ENCODE data around the gene NCKAP5. TPM values are rescaled to one million over a fixed set of nuclear protein-coding genes. Genes with fewer than 3 reads are reported as not detected.

Gene NCKAP5
- total RNA-seq, 1 experiment from 2014 or later: not detected

- Histone ChIP-seq H2AFZ (no peak overlapping the region), H3K36me3 (ENCODE audit: low read depth) (no peaks in the 10 kb centered on the region), H3K79me2 (ENCODE audit: low read depth) (no peaks in the 10 kb centered on the region), H3F3A (ENCODE audit: insufficient read depth, low read depth) (no peaks in the 10 kb centered on the region), H3K4me1 (replicated peaks; ENCODE audit: insufficient read depth) (no peaks in the 10 kb centered on the region), H3K27me3 (ENCODE audit: insufficient read depth, low read depth) (peaks cover 87% of the 10 kb centered on the region), H3K4me3 (no peak overlapping the region), H4K20me1 (ENCODE audit: insufficient read depth) (no peaks in the 10 kb centered on the region), H3K9me2 (ENCODE audit: insufficient read depth) (no peaks in the 10 kb centered on the region), H3K27ac (no peak overlapping the region), H3K9me3 (ENCODE audit: insufficient read depth, low read depth) (no peaks in the 10 kb centered on the region), H3K4me2 (no peak overlapping the region)
- TF ChIP-seq, protein P1, sequence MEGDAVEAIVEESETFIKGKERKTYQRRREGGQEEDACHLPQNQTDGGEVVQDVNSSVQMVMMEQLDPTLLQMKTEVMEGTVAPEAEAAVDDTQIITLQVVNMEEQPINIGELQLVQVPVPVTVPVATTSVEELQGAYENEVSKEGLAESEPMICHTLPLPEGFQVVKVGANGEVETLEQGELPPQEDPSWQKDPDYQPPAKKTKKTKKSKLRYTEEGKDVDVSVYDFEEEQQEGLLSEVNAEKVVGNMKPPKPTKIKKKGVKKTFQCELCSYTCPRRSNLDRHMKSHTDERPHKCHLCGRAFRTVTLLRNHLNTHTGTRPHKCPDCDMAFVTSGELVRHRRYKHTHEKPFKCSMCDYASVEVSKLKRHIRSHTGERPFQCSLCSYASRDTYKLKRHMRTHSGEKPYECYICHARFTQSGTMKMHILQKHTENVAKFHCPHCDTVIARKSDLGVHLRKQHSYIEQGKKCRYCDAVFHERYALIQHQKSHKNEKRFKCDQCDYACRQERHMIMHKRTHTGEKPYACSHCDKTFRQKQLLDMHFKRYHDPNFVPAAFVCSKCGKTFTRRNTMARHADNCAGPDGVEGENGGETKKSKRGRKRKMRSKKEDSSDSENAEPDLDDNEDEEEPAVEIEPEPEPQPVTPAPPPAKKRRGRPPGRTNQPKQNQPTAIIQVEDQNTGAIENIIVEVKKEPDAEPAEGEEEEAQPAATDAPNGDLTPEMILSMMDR (conservative IDR thresholded peaks at IDR 0.05): no peak
- TF ChIP-seq EZH2 (IDR thresholded peaks at IDR 0.05; ENCODE audit: low read depth): no peak
- intact Hi-C loops (cut with micrococcal nuclease; ENCODE audit: unreplicated experiment): no loop called here
- BruUV-seq (replicated peaks): no TSS peak
- CTCF ChIA-PET: no interaction called here
- POLR2A ChIA-PET (ENCODE audit: unreplicated experiment): no interaction called here
- DNase-seq: no peak
Measured at GRCh38 chr2:133599811-133600210, 31.5 kb upstream of the NCKAP5 start.

DNA sequence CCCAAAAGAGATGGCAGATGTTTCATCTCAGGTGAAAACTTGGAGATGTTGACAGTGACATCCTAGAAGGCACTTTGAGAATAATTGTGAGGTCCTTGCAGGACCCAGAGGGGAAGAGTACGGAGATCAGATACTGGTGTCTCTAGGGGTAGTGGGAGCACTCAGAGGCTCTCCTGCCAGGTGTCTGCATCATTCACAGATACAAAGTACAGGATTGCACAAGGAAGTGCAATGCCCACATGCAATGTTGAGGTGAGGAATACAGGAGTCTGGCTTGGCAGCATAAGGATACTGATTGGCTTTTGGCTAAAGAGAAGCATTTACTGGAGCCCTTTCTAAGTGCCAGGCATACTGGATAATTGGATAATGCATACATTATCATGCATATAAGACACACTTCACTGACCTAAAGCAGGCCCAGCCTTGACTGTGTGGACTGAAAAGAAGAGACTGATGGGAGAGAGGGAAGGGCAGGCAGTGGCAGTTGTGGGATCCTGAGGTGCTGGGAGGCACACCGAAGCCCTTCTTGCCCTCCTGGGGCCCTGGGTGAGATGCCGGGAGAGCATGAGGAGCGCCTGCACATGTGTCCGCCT is 31.0 kb upstream of the NCKAP5 start:
- BruUV-seq (replicated peaks): no TSS peak
- H4K20me1 ChIP-seq (ENCODE audit: insufficient read depth): no peaks in the 10 kb centered on the region
- H3K9me3 ChIP-seq (ENCODE audit: insufficient read depth, low read depth): no peaks in the 10 kb centered on the region
- TF ChIP-seq, protein P1 (conservative IDR thresholded peaks at IDR 0.05): no peak
- no peak for TF ChIP-seq EZH2 (IDR thresholded peaks at IDR 0.05; ENCODE audit: low read depth)
- no peaks in the 10 kb centered on the region for H3F3A ChIP-seq (ENCODE audit: insufficient read depth, low read depth)
- no peak overlapping the region for H3K4me3 ChIP-seq
- no peaks in the 10 kb centered on the region for H3K4me1 ChIP-seq (replicated peaks; ENCODE audit: insufficient read depth)
- peaks cover 87% of the 10 kb centered on the region for H3K27me3 ChIP-seq (ENCODE audit: insufficient read depth, low read depth)
- H2AFZ ChIP-seq: no peak overlapping the region
- no peak for DNase-seq
- ChIA-PET CTCF (no interaction called here), POLR2A (ENCODE audit: unreplicated experiment) (no interaction called here)
- H3K27ac ChIP-seq: no peak overlapping the region
- intact Hi-C loops (cut with micrococcal nuclease; ENCODE audit: unreplicated experiment): no loop called here
- no peaks in the 10 kb centered on the region for H3K79me2 ChIP-seq (ENCODE audit: low read depth)
- H3K36me3 ChIP-seq (ENCODE audit: low read depth): no peaks in the 10 kb centered on the region
- no peak overlapping the region for H3K4me2 ChIP-seq
- H3K9me2 ChIP-seq (ENCODE audit: insufficient read depth): no peaks in the 10 kb centered on the region

GRCh38 chr2:133598769-133599168 is 30.5 kb upstream of the NCKAP5 start:
- DNase-seq: no peak
- no peaks in the 10 kb centered on the region for H3K4me1 ChIP-seq (replicated peaks; ENCODE audit: insufficient read depth)
- H3K36me3 ChIP-seq (ENCODE audit: low read depth): no peaks in the 10 kb centered on the region
- TF ChIP-seq, protein P1 (conservative IDR thresholded peaks at IDR 0.05): no peak
- TF ChIP-seq EZH2 (IDR thresholded peaks at IDR 0.05; ENCODE audit: low read depth): no peak
- no TSS peak for BruUV-seq (replicated peaks)
- intact Hi-C loops (cut with micrococcal nuclease; ENCODE audit: unreplicated experiment): no loop called here
- POLR2A ChIA-PET (ENCODE audit: unreplicated experiment): no interaction called here
- H4K20me1 ChIP-seq (ENCODE audit: insufficient read depth): no peaks in the 10 kb centered on the region
- no peaks in the 10 kb centered on the region for H3K79me2 ChIP-seq (ENCODE audit: low read depth)
- no peaks in the 10 kb centered on the region for H3F3A ChIP-seq (ENCODE audit: insufficient read depth, low read depth)
- no peak overlapping the region for H3K4me2 ChIP-seq
- H3K4me3 ChIP-seq: no peak overlapping the region
- peaks cover 85% of the 10 kb centered on the region for H3K27me3 ChIP-seq (ENCODE audit: insufficient read depth, low read depth)
- no peak overlapping the region for H3K27ac ChIP-seq
- H3K9me2 ChIP-seq (ENCODE audit: insufficient read depth): no peaks in the 10 kb centered on the region
- H3K9me3 ChIP-seq (ENCODE audit: insufficient read depth, low read depth): no peaks in the 10 kb centered on the region
- CTCF ChIA-PET: no interaction called here
- no peak overlapping the region for H2AFZ ChIP-seq
